ENCODE measurements around the gene CFAP54.
"Not testable (repeated sequence)": the region's sequence is repeated elsewhere in the genome, so short reads cannot be mapped to it uniquely, and the experiment has no call there.

CFAP54 gene

DNA sequence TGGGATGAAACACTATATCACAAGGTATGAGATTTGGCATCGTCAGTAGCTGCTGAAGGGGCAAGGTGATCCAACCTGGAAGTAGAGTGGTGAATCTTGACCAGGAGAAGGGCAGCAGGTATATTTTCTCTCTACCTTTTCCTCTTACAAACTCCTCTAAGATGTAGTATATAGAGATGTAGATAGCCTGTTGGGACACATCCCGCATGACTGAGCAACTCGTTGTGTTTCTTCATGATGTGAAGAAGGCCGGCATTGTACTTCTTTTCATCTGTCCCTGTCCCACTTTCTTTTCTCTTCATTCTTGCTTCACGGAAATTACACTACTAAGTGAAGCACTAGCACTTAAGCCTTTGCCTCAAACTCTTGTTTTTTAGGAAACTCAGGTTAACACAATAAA is 7.3 kb upstream of the CFAP54 start:
- Histone ChIP-seq H3K36me3 (ENCODE audit: control insufficient read depth, insufficient read depth, low read length) (no peaks in the 10 kb centered on the region), H3K4me1 (ENCODE audit: control insufficient read depth, insufficient read depth, low read length) (no peaks in the 10 kb centered on the region), H3K4me3 (ENCODE audit: low read length) (no peak overlapping the region), H3K27me3 (ENCODE audit: control insufficient read depth, insufficient read depth, low read length) (no peaks in the 10 kb centered on the region), H3K9me3 (ENCODE audit: control insufficient read depth, insufficient read depth, low read length) (no peaks in the 10 kb centered on the region), H3K27ac (ENCODE audit: low read length) (no peak overlapping the region)
- DNase-seq (ENCODE audit: low read depth, low spot score): no peak
- WGBS (ENCODE audit: insufficient coverage, insufficient read length): no CpG with 5 or more reads among the region's 5 CpGs

GRCh38 chr12:96483116-96483515 is 6.3 kb upstream of the CFAP54 start:
- no peak for DNase-seq (ENCODE audit: low read depth, low spot score)
- no peaks in the 10 kb centered on the region for H3K4me1 ChIP-seq (ENCODE audit: control insufficient read depth, insufficient read depth, low read length)
- no peaks in the 10 kb centered on the region for H3K27me3 ChIP-seq (ENCODE audit: control insufficient read depth, insufficient read depth, low read length)
- WGBS (ENCODE audit: insufficient coverage, insufficient read length): no CpG with 5 or more reads among the region's 2 CpGs
- H3K9me3 ChIP-seq (ENCODE audit: control insufficient read depth, insufficient read depth, low read length): no peaks in the 10 kb centered on the region
- H3K36me3 ChIP-seq (ENCODE audit: control insufficient read depth, insufficient read depth, low read length): no peaks in the 10 kb centered on the region
- H3K27ac ChIP-seq (ENCODE audit: low read length): no peak overlapping the region
- H3K4me3 ChIP-seq (ENCODE audit: low read length): no peak overlapping the region

GRCh38 chr12:96486751-96487613 is 2.4 kb upstream of the CFAP54 start:
- no peak overlapping the region for H3K4me3 ChIP-seq (ENCODE audit: low read length)
- no peak for DNase-seq (ENCODE audit: low read depth, low spot score)
- no peak overlapping the region for H3K27ac ChIP-seq (ENCODE audit: low read length)
- no peaks in the 10 kb centered on the region for H3K4me1 ChIP-seq (ENCODE audit: control insufficient read depth, insufficient read depth, low read length)
- no peaks in the 10 kb centered on the region for H3K36me3 ChIP-seq (ENCODE audit: control insufficient read depth, insufficient read depth, low read length)
- WGBS (ENCODE audit: insufficient coverage, insufficient read length): no CpG with 5 or more reads among the region's 12 CpGs
- no peaks in the 10 kb centered on the region for H3K27me3 ChIP-seq (ENCODE audit: control insufficient read depth, insufficient read depth, low read length)
- H3K9me3 ChIP-seq (ENCODE audit: control insufficient read depth, insufficient read depth, low read length): no peaks in the 10 kb centered on the region

- Histone ChIP-seq H3K27ac (ENCODE audit: low read length) (no peak overlapping the region), H3K9me3 (ENCODE audit: control insufficient read depth, insufficient read depth, low read length) (no peaks in the 10 kb centered on the region), H3K36me3 (ENCODE audit: control insufficient read depth, insufficient read depth, low read length) (no peaks in the 10 kb centered on the region), H3K4me1 (ENCODE audit: control insufficient read depth, insufficient read depth, low read length) (no peaks in the 10 kb centered on the region), H3K4me3 (ENCODE audit: low read length) (no peak overlapping the region), H3K27me3 (ENCODE audit: control insufficient read depth, insufficient read depth, low read length) (no peaks in the 10 kb centered on the region)
- WGBS (ENCODE audit: insufficient coverage, insufficient read length): no CpG with 5 or more reads among the region's 3 CpGs
- no peak for DNase-seq (ENCODE audit: low read depth, low spot score)
These were observed 1.7 kb upstream of the CFAP54 start for GRCh38 chr12:96487634-96488033.

DNA sequence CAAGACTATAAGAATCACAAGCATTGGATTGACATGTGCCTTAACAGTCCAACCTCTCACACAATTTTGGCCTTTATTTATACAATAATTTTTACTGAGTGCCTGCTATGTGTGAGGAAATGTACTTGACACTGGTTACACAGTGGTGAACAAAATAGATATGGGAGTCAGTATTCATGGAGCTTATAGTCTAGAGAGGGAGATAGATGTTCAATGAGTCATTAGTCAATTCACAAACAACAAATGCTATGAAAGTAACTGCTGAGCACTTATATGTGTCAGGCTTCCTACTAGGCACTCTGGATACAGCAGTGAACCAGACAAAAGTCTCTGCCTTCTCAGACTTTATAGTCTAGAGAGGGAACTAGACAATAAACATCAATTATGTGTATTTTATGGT is 3.7 kb downstream of the CFAP54 start:
- Histone ChIP-seq H3K27ac (ENCODE audit: low read length) (no peak overlapping the region), H3K36me3 (ENCODE audit: control insufficient read depth, insufficient read depth, low read length) (no peaks in the 10 kb centered on the region), H3K4me3 (ENCODE audit: low read length) (no peak overlapping the region), H3K9me3 (ENCODE audit: control insufficient read depth, insufficient read depth, low read length) (no peaks in the 10 kb centered on the region), H3K4me1 (ENCODE audit: control insufficient read depth, insufficient read depth, low read length) (no peaks in the 10 kb centered on the region; the same call in 1 of the 2 replicates), H3K27me3 (ENCODE audit: control insufficient read depth, insufficient read depth, low read length) (no peaks in the 10 kb centered on the region)
- no peak for DNase-seq (ENCODE audit: low read depth, low spot score)

GRCh38 chr12:96494154-96494553 is 4.8 kb downstream of the CFAP54 start:
- H3K36me3 ChIP-seq (ENCODE audit: control insufficient read depth, insufficient read depth, low read length); H3K4me3 ChIP-seq (ENCODE audit: low read length); H3K9me3 ChIP-seq (ENCODE audit: control insufficient read depth, insufficient read depth, low read length); H3K27ac ChIP-seq (ENCODE audit: low read length); DNase-seq (ENCODE audit: low read depth, low spot score); H3K27me3 ChIP-seq (ENCODE audit: control insufficient read depth, insufficient read depth, low read length); H3K4me1 ChIP-seq (ENCODE audit: control insufficient read depth, insufficient read depth, low read length): not testable (repeated sequence)
- no CpG with 5 or more reads among the region's 6 CpGs for WGBS (ENCODE audit: insufficient coverage, insufficient read length)

GRCh38 chr12:96495155-96495554 is 5.8 kb downstream of the CFAP54 start:
- WGBS (ENCODE audit: insufficient coverage, insufficient read length): no CpG with 5 or more reads among the region's 11 CpGs
- no peak for DNase-seq (ENCODE audit: low read depth, low spot score)
- no peak overlapping the region for H3K4me3 ChIP-seq (ENCODE audit: low read length)
- no peak overlapping the region for H3K27ac ChIP-seq (ENCODE audit: low read length)
- H3K9me3 ChIP-seq (ENCODE audit: control insufficient read depth, insufficient read depth, low read length): no peaks in the 10 kb centered on the region
- H3K36me3 ChIP-seq (ENCODE audit: control insufficient read depth, insufficient read depth, low read length): no peaks in the 10 kb centered on the region
- no peaks in the 10 kb centered on the region for H3K27me3 ChIP-seq (ENCODE audit: control insufficient read depth, insufficient read depth, low read length)
- H3K4me1 ChIP-seq (ENCODE audit: control insufficient read depth, insufficient read depth, low read length): no peaks in the 10 kb centered on the region; the same call in 1 of the 2 replicates

DNA sequence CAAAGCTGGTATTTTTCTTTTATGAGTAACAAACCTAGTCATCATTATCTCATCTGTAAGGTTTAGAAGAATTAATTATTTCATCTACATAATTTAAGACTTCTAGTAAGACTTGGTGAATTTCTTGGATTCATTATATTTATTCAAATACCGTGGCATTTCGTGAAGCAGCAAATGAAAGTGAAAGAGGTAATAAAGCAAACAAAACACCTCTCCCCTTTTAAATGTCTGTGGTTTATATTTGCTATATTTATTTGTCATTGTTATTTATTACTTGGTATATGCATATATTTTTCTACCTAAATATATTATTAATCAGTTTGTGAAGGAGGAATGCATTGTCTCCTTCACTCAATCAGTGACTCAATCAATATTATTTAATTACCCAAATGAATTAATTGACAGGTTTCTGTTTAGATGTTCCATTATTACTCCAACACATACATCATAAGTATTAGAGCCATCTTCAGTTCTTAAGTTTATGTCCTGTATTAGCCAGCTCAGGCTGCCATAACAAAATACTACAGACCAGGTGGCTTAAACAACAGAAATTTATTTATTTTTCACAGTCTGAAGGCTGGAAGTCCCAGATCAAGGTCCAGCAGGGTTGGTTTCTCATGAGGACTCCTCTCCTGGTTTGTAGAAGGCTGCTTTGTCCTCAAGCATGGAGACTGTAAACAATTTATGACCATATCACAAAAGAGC is 6.6 kb downstream of the CFAP54 start:
- no CpG with 5 or more reads among the region's 2 CpGs for WGBS (ENCODE audit: insufficient coverage, insufficient read length)

GRCh38 chr12:96496944-96497343 is 7.6 kb downstream of the CFAP54 start:
- H3K4me3 ChIP-seq (ENCODE audit: low read length): no peak overlapping the region
- H3K9me3 ChIP-seq (ENCODE audit: control insufficient read depth, insufficient read depth, low read length): no peaks in the 10 kb centered on the region
- DNase-seq (ENCODE audit: low read depth, low spot score): no peak
- no CpG with 5 or more reads among the region's 1 CpG for WGBS (ENCODE audit: insufficient coverage, insufficient read length)
- H3K27ac ChIP-seq (ENCODE audit: low read length): no peak overlapping the region
- H3K27me3 ChIP-seq (ENCODE audit: control insufficient read depth, insufficient read depth, low read length): no peaks in the 10 kb centered on the region
- H3K36me3 ChIP-seq (ENCODE audit: control insufficient read depth, insufficient read depth, low read length): no peaks in the 10 kb centered on the region
- H3K4me1 ChIP-seq (ENCODE audit: control insufficient read depth, insufficient read depth, low read length): no peaks in the 10 kb centered on the region; the same call in 1 of the 2 replicates

More for the DNA sequence above, 6.6 kb downstream of the CFAP54 start:
- H3K36me3 ChIP-seq (ENCODE audit: control insufficient read depth, insufficient read depth, low read length): no peaks in the 10 kb centered on the region
- no peak for DNase-seq (ENCODE audit: low read depth, low spot score)
- no peaks in the 10 kb centered on the region for H3K9me3 ChIP-seq (ENCODE audit: control insufficient read depth, insufficient read depth, low read length)
- H3K27me3 ChIP-seq (ENCODE audit: control insufficient read depth, insufficient read depth, low read length): no peaks in the 10 kb centered on the region
- no peak overlapping the region for H3K27ac ChIP-seq (ENCODE audit: low read length)
- H3K4me3 ChIP-seq (ENCODE audit: low read length): no peak overlapping the region
- H3K4me1 ChIP-seq (ENCODE audit: control insufficient read depth, insufficient read depth, low read length): no peaks in the 10 kb centered on the region; the same call in 1 of the 2 replicates

GRCh38 chr12:96497855-96498254 is 8.5 kb downstream of the CFAP54 start:
- H3K9me3 ChIP-seq (ENCODE audit: control insufficient read depth, insufficient read depth, low read length): no peaks in the 10 kb centered on the region
- no peak overlapping the region for H3K4me3 ChIP-seq (ENCODE audit: low read length)
- H3K27ac ChIP-seq (ENCODE audit: low read length): no peak overlapping the region
- H3K27me3 ChIP-seq (ENCODE audit: control insufficient read depth, insufficient read depth, low read length): no peaks in the 10 kb centered on the region
- no CpG with 5 or more reads among the region's 2 CpGs for WGBS (ENCODE audit: insufficient coverage, insufficient read length)
- DNase-seq (ENCODE audit: low read depth, low spot score): no peak
- no peaks in the 10 kb centered on the region; the same call in 1 of the 2 replicates for H3K4me1 ChIP-seq (ENCODE audit: control insufficient read depth, insufficient read depth, low read length)
- no peaks in the 10 kb centered on the region for H3K36me3 ChIP-seq (ENCODE audit: control insufficient read depth, insufficient read depth, low read length)

All from iPS DF 6.9 (cell line).